Frontal cortex (tissue), 4 donors: ENCODE measurements around the gene GRIFIN. TPM values are rescaled to one million over a fixed set of nuclear protein-coding genes. Genes with fewer than 3 reads are reported as not detected.
"Not testable (repeated sequence)": the region's sequence is repeated elsewhere in the genome, so short reads cannot be mapped to it uniquely, and the experiment has no call there.

Experiments used
- DNase-seq, 2 donors: peaks; one replicate each; pipeline ENCODE4 v3.0.0; 2012; ENCODE audit warnings: low spot score in 2 of 2
- FAIRE-seq: peaks from 2 replicates; lab custom pipeline; 2012; peaks lifted over from hg19 to GRCh38; lab: Jason Lieb, UNC
- total RNA-seq: library from RNA; depleted of rRNA; stranded (reverse); fragments of >200 nt; gene quantifications from one replicate; pipeline ENCODE4 v1.2.3, GENCODE V29; 2014
- donor health status: control.
- donor health status: control.
- donor health status: control.

GRIFIN gene
- total RNA-seq, 1 donor from 2014 or later: not detected

- FAIRE-seq, DNase-seq: not testable (repeated sequence)
Observed at GRCh38 chr7:2469460-2470203, 6.6 kb downstream of the GRIFIN start.

- FAIRE-seq (no peak), DNase-seq (no peak)
Observed at GRCh38 chr7:2468227-2468626, 8.0 kb downstream of the GRIFIN start.

GRCh38 chr7:2466675-2467074 is 9.5 kb downstream of the GRIFIN start:
- DNase-seq: no peak
- FAIRE-seq: no peak

- FAIRE-seq (no peak), DNase-seq (peak in 1 of 2 donors; percentile 34)
Observed at GRCh38 chr7:2465928-2466327, 10.3 kb downstream of the GRIFIN start.

- DNase-seq: no peak
- FAIRE-seq: no peak
Observed at GRCh38 chr7:2462731-2463130, 13.5 kb downstream of the GRIFIN start.

- no peak for DNase-seq
- FAIRE-seq: no peak
Observed at GRCh38 chr7:2461268-2462026, 14.8 kb downstream of the GRIFIN start.

- DNase-seq (no peak), FAIRE-seq (no peak)
Observed at GRCh38 chr7:2460641-2461040, 15.6 kb downstream of the GRIFIN start.

GRCh38 chr7:2460188-2460587 is 16.0 kb downstream of the GRIFIN start:
- DNase-seq (peak in 1 of 2 donors; percentile 67), FAIRE-seq (no peak)

GRCh38 chr7:2459674-2460073 is 16.5 kb downstream of the GRIFIN start:
- FAIRE-seq (no peak), DNase-seq (no peak)

GRCh38 chr7:2453849-2454248 is 22.3 kb downstream of the GRIFIN start:
- not testable (repeated sequence) for DNase-seq, FAIRE-seq

- FAIRE-seq (no peak), DNase-seq (no peak)
Observed at GRCh38 chr7:2452643-2453270, 23.4 kb downstream of the GRIFIN start.

GRCh38 chr7:2452074-2452507 is 24.1 kb downstream of the GRIFIN start:
- FAIRE-seq (no peak), DNase-seq (no peak)

GRCh38 chr7:2451171-2452073 is 24.8 kb downstream of the GRIFIN start:
- FAIRE-seq: no peak
- DNase-seq: peak; percentile 80 to 89

GRCh38 chr7:2450198-2451107 is 25.7 kb downstream of the GRIFIN start:
- FAIRE-seq (no peak), DNase-seq (no peak)

GRCh38 chr7:2446676-2447075 is 29.5 kb downstream of the GRIFIN start:
- DNase-seq (no peak), FAIRE-seq (no peak)

GRCh38 chr7:2445898-2446555 is 30.2 kb downstream of the GRIFIN start:
- no peak for FAIRE-seq
- DNase-seq: no peak

GRCh38 chr7:2445047-2445446 is 31.2 kb downstream of the GRIFIN start:
- no peak for FAIRE-seq
- DNase-seq: no peak

GRCh38 chr7:2444476-2444875 is 31.7 kb downstream of the GRIFIN start:
- FAIRE-seq (no peak), DNase-seq (peak in 1 of 2 donors; percentile 55)
